ENCODE measurements around the gene KCNB1. TPM values are rescaled to one million over a fixed set of nuclear protein-coding genes. Genes with fewer than 3 reads are reported as not detected.

Gene KCNB1
- total and polyA plus RNA-seq, 8 donors, result 0.12 to 21.0 (median 2.3) TPM; not detected in 1

DNA sequence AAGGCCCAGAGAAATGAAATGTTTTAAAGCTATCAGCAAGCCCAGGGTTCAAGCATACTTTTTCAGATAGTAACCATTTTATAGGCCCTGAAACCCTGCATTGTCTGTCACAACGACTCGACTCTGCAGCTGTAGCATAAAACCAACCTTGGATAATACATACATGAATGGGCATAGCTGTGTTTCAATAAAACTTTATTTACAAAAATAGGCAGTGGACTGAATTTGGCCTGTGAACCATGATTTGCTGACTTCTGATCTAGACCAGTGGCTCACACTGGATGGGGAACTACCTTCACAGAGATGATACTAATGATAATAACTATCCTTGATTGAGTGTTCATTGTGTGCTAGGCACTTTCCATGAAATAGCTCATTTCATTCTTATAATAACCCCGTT lies 107.3 kb downstream of the KCNB1 start:
- Histone ChIP-seq H3K27me3 (no peaks in the 10 kb centered on the region), H3K4me1 (peaks cover 0 to 5% (median under 1%) of the 10 kb centered on the region in 4 donors), H3K9me3 (no peaks in the 10 kb centered on the region), H3K4me3 (no peak overlapping the region), H3K36me3 (peaks cover 0 to 25% (median 1%) of the 10 kb centered on the region in 4 donors), H3K27ac (no peak overlapping the region)
- no peak for DNase-seq
- WGBS, 5 donors, result 87 to 95% (median 91%) methylated on average over 3 of the region's 3 CpGs
- TF ChIP-seq POLR2A (IDR thresholded peaks at IDR 0.05) (no peak), POLR2AphosphoS5 (IDR thresholded peaks at IDR 0.05) (no peak), EP300 (IDR thresholded peaks at IDR 0.05) (no peak)
- TF ChIP-seq, protein P1, sequence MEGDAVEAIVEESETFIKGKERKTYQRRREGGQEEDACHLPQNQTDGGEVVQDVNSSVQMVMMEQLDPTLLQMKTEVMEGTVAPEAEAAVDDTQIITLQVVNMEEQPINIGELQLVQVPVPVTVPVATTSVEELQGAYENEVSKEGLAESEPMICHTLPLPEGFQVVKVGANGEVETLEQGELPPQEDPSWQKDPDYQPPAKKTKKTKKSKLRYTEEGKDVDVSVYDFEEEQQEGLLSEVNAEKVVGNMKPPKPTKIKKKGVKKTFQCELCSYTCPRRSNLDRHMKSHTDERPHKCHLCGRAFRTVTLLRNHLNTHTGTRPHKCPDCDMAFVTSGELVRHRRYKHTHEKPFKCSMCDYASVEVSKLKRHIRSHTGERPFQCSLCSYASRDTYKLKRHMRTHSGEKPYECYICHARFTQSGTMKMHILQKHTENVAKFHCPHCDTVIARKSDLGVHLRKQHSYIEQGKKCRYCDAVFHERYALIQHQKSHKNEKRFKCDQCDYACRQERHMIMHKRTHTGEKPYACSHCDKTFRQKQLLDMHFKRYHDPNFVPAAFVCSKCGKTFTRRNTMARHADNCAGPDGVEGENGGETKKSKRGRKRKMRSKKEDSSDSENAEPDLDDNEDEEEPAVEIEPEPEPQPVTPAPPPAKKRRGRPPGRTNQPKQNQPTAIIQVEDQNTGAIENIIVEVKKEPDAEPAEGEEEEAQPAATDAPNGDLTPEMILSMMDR (IDR thresholded peaks at IDR 0.05), result no peak
- intact Hi-C loops (cut with DNase I; ENCODE audit: low total_unique reads), result no loop called here

DNA sequence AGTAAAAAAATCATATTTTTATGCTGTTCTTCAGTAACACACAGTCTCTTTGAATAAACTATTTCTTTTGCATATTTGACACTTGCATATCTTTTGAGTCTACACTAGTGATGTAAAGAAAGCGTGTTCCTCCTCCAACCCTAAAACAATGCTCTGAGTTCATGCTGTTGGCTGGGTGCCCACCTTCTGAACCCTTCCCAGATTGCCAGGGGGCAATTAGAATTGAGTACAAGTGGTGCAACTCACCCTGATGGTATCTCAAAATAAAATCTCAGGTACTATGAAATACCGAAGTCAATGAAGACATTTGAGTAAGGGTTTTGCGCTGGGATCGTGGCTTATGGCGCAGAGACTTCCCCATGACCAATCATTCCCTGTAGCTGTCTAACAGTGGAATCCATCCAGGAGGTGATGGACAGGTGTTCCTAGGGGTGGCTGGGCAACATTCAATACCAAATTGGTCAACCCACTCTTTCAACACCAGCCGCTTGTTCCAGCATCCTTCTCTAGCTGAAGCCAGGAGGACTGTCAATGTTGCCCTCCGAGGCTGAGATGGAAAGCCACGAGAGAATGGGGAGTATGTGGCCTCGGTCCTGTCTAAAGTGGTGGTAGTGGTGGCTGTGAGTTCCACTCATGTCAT lies 110.3 kb downstream of the KCNB1 start:
- no peak for TF ChIP-seq POLR2A (IDR thresholded peaks at IDR 0.05)
- TF ChIP-seq, protein P1 (IDR thresholded peaks at IDR 0.05), result no peak
- no peak for TF ChIP-seq POLR2AphosphoS5 (IDR thresholded peaks at IDR 0.05)
- TF ChIP-seq EP300 (IDR thresholded peaks at IDR 0.05), result no peak
- no peak for DNase-seq
- WGBS, 5 donors, result 86 to 94% (median 89%) methylated on average over 9 of the region's 9 CpGs
- intact Hi-C loops (cut with DNase I; ENCODE audit: low total_unique reads), result no loop called here
- Histone ChIP-seq H3K36me3 (peaks cover 0 to 25% (median 1%) of the 10 kb centered on the region in 4 donors), H3K4me1 (no peaks in the 10 kb centered on the region), H3K4me3 (no peak overlapping the region), H3K27me3 (peaks cover 0 to 9% (median 0%) of the 10 kb centered on the region in 3 donors), H3K27ac (no peak overlapping the region), H3K9me3 (no peaks in the 10 kb centered on the region)

DNA sequence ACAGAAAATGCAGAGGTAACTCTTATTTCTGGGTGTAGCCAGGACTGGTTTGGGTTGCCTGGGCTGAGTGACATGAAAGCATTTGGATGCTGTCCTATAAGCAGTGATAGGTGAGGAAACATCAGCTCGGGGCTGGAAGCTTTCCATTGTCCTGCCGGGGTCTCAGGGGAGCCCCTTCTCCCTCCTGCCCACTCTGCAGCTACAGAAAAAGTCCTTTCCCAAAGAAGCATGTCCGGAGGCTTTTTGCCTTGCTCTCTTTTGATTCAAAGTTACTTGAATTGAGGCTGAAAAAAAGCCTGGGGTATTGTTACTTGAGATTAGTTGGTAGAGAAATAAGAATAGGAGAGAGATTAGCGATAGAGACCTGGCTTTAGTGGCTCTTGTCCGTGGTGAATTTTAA lies 113.9 kb downstream of the KCNB1 start:
- TF ChIP-seq EP300 (IDR thresholded peaks at IDR 0.05), result no peak
- TF ChIP-seq POLR2A (IDR thresholded peaks at IDR 0.05), result no peak
- no peak for TF ChIP-seq POLR2AphosphoS5 (IDR thresholded peaks at IDR 0.05)
- TF ChIP-seq, protein P1 (IDR thresholded peaks at IDR 0.05), result no peak
- Histone ChIP-seq H3K4me3 (no peak overlapping the region), H3K27me3 (peaks cover 0 to 9% (median 0%) of the 10 kb centered on the region in 3 donors), H3K27ac (no peak overlapping the region), H3K4me1 (no peaks in the 10 kb centered on the region), H3K9me3 (no peaks in the 10 kb centered on the region), H3K36me3 (peaks cover 0 to 13% (median 1%) of the 10 kb centered on the region in 4 donors)
- 49 to 60% (median 57%) methylated on average over 5 of the region's 5 CpGs for WGBS, 5 donors
- intact Hi-C loops (cut with DNase I; ENCODE audit: low total_unique reads), result no loop called here
- no peak for DNase-seq

DNA sequence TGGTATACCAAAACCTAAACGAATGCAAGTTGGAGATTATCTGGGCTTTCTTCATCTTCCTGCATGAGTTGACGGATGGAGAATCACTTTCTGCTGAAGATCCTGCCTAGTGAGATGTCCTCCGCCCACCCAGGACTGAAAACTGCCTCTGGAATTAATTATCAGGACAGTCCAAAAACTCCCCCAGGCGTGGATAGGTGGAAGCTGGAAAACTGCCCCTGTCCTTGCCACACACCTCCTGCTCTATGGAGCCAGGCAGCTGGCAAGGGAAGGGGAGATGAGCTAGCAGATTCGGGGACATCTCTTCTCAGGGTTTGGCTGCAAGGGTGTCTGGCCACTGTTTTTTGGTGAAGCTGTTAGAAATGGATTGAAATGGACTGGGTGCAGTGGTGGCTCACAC lies 115.4 kb downstream of the KCNB1 start:
- WGBS, 5 donors, result 66 to 75% (median 71%) methylated on average over 4 to 5 of the region's 5 CpGs
- TF ChIP-seq POLR2A (IDR thresholded peaks at IDR 0.05) (no peak), POLR2AphosphoS5 (IDR thresholded peaks at IDR 0.05) (no peak), EP300 (IDR thresholded peaks at IDR 0.05) (no peak)
- TF ChIP-seq, protein P1 (IDR thresholded peaks at IDR 0.05), result no peak
- intact Hi-C loops (cut with DNase I; ENCODE audit: low total_unique reads), result no loop called here

More for the DNA sequence above, 115.4 kb downstream of the KCNB1 start:
- Histone ChIP-seq H3K36me3 (no peaks in the 10 kb centered on the region), H3K27me3 (peaks cover 0 to 9% (median 0%) of the 10 kb centered on the region in 3 donors), H3K4me3 (no peak overlapping the region), H3K27ac (no peak overlapping the region), H3K9me3 (no peaks in the 10 kb centered on the region), H3K4me1 (peaks cover 0 to 2% (median 0%) of the 10 kb centered on the region in 4 donors)
- no peak for DNase-seq

All from stomach (tissue), 9 donors.